SK-N-SH (cell line): Measurements from ENCODE around the gene LSR. TPM values are rescaled to one million over a fixed set of nuclear protein-coding genes. Genes with fewer than 3 reads are reported as not detected.

Source experiments
- CTCF ChIA-PET: fragments of 300-600, 350-600 bp; formaldehyde crosslinking; extraction: SDS; loops from one replicate; lab custom pipeline; 2021; lab: Yijun Ruan, JAX
- POLR2A ChIA-PET: fragments of 350-600 bp; sonication (Branson Sonifier 250); formaldehyde crosslinking; extraction: SDS; loops from one replicate; lab custom pipeline; 2020; ENCODE audit warnings: antibody characterized with exemption, inconsistent platforms; lab: Yijun Ruan, JAX
- DNase-seq: peaks from one replicate; pipeline ENCODE4 v3.0.0; 2012
- H2AFZ ChIP-seq: fragments of 200-600 bp; sonication (generic); 2 replicates; pipeline ENCODE4 v1.8.1; 2016; ENCODE audit warnings: antibody characterized with exemption, mild to moderate bottlenecking, low read depth
- H3F3A ChIP-seq: fragments of 200-600 bp; sonication (generic); replicated peaks from 2 replicates; pipeline ENCODE3; 2016; ENCODE audit warnings: antibody characterized with exemption, mild to moderate bottlenecking; ENCODE audit not compliant: insufficient read depth
- H3K27ac ChIP-seq, 2 experiments: fragments of 200-500 bp in 1 of 2; fragments of 200-600 bp in 1 of 2; sonication (Bioruptor generic) in 1 of 2; sonication (generic), shearing (Covaris generic) in 1 of 2; 2 replicates each; pipeline versions ENCODE4 v1.5.1 to v1.6.1; 2014 to 2016; ENCODE audit warnings: low read depth in 2 of 2, inconsistent platforms in 1 of 2, low read length in 1 of 2, mild to moderate bottlenecking in 1 of 2, mixed read lengths in 1 of 2
- H3K27me3 ChIP-seq: fragments of 200-600 bp; sonication (generic), shearing (Covaris generic); 2 replicates; pipeline ENCODE4 v1.6.1; 2016; ENCODE audit warnings: mixed run types; ENCODE audit not compliant: insufficient read depth
- H3K36me3 ChIP-seq, 2 experiments: fragments of 200-500 bp in 1 of 2; fragments of 200-600 bp in 1 of 2; sonication (Bioruptor generic) in 1 of 2; sonication (generic) in 1 of 2; replicated peaks in 1 of 2; 2 replicates each; pipeline versions ENCODE3 to v1.5.1; 2014 to 2016; ENCODE audit warnings: low read length in 1 of 2, mild to moderate bottlenecking in 1 of 2; ENCODE audit not compliant: insufficient read depth in 2 of 2, control insufficient read depth in 1 of 2
- H3K4me1 ChIP-seq, 2 experiments: fragments of 200-500 bp in 1 of 2; fragments of 200-600 bp in 1 of 2; sonication (Bioruptor generic) in 1 of 2; sonication (generic), shearing (Covaris generic) in 1 of 2; 2 replicates each; pipeline versions ENCODE4 v1.5.1 to v1.6.1; 2014 to 2016; ENCODE audit warnings: low read depth in 1 of 2, low read length in 1 of 2, mixed run types in 1 of 2; ENCODE audit not compliant: insufficient read depth in 2 of 2, control insufficient read depth in 1 of 2
- H3K4me2 ChIP-seq: fragments of 200-600 bp; sonication (generic), shearing (Covaris generic); 2 replicates; pipeline ENCODE4 v1.6.1; 2017; ENCODE audit warnings: mixed run types
- H3K4me3 ChIP-seq, 2 experiments: fragments of 200-500 bp in 1 of 2; fragments of 200-600 bp in 1 of 2; sonication (Bioruptor generic) in 1 of 2; sonication (generic), shearing (Covaris generic) in 1 of 2; 2 replicates each; pipeline versions ENCODE4 v1.5.1 to v1.8.1; 2014 to 2016; ENCODE audit warnings: low read depth in 2 of 2, inconsistent platforms in 1 of 2, low read length in 1 of 2, mild to moderate bottlenecking in 1 of 2, mixed read lengths in 1 of 2, moderate library complexity in 1 of 2
- H3K79me2 ChIP-seq: fragments of 200-600 bp; sonication (generic); 2 replicates; pipeline ENCODE4 v1.8.1; 2017; ENCODE audit warnings: mild to moderate bottlenecking; ENCODE audit not compliant: insufficient read depth
- H3K9ac ChIP-seq: fragments of 200-600 bp; sonication (generic); 2 replicates; pipeline ENCODE4 v1.6.1; 2017; ENCODE audit warnings: mixed run types
- H3K9me2 ChIP-seq: fragments of 200-600 bp; sonication (generic); 2 replicates; pipeline ENCODE4 v1.6.1; 2017; ENCODE audit warnings: mixed run types
- H3K9me3 ChIP-seq: fragments of 200-600 bp; sonication (generic); 2 replicates; pipeline ENCODE4 v1.6.1; 2017; ENCODE audit warnings: mixed run types, mild to moderate bottlenecking, moderate library complexity
- H4K20me1 ChIP-seq: fragments of 200-600 bp; sonication (generic); 2 replicates; pipeline ENCODE4 v1.6.1; 2017; ENCODE audit warnings: mild to moderate bottlenecking, mixed run types; ENCODE audit not compliant: insufficient read depth
- EZH2phosphoT487 ChIP-seq: fragments of 200-600 bp; sonication (generic); IDR thresholded peaks from 2 replicates; pipeline ENCODE4 v1.6.1; 2017; ENCODE audit warnings: low read depth, mixed run types, mild to moderate bottlenecking, antibody characterized with exemption, moderate library complexity, borderline replicate concordance
- FOXM1 ChIP-seq: IDR thresholded peaks from 2 replicates; pipeline ENCODE4 v1.4.0; 2012; ENCODE audit warnings: low read depth, mild to moderate bottlenecking
- GABPA ChIP-seq: IDR thresholded peaks from 2 replicates; pipeline ENCODE4 v1.4.0; 2012; ENCODE audit warnings: low read depth, mild to moderate bottlenecking
- GATA2 ChIP-seq: sonication (generic); formaldehyde crosslinking; IDR thresholded peaks from 2 replicates; pipeline ENCODE4 v1.5.0; 2020; ENCODE audit warnings: mild to moderate bottlenecking, missing genetic modification reagents
- MAX ChIP-seq: IDR thresholded peaks from 2 replicates; pipeline ENCODE4 v1.4.0; 2012; ENCODE audit warnings: low read depth
- MEF2A ChIP-seq: IDR thresholded peaks from 2 replicates; pipeline ENCODE4 v1.4.0; 2012; ENCODE audit warnings: low read depth, borderline replicate concordance
- PBX3 ChIP-seq: IDR thresholded peaks from 2 replicates; pipeline ENCODE4; 2012
- POLR2AphosphoS5 ChIP-seq: IDR thresholded peaks from 2 replicates; pipeline ENCODE4 v1.6.1; 2012; ENCODE audit warnings: low read depth, low read length
- RCOR1 ChIP-seq: fragments of 150-350 bp; IDR thresholded peaks from 2 replicates; pipeline ENCODE4 v1.6.1; 2017; ENCODE audit warnings: antibody characterized with exemption, low read length
- RFX5 ChIP-seq: IDR thresholded peaks from 2 replicates; pipeline ENCODE4 v1.6.1; 2012; ENCODE audit warnings: mild to moderate bottlenecking, improper control_type of control experiment, low read length
- USF1 ChIP-seq: IDR thresholded peaks from 2 replicates; pipeline ENCODE4 v1.4.0; 2012; ENCODE audit warnings: low read depth, borderline replicate concordance
- WGBS: methylation state at CpG from one replicate; pipeline ENCODE4 v1.1.6; 2017; ENCODE audit warnings: low lambda C conversion rate; 5-methylcytosine and 5-hydroxymethylcytosine counted together
- polyA plus RNA-seq, 3 experiments: library from polyadenylated mRNA; depleted of rRNA; stranded (reverse); fragments of >200 nt; gene quantifications; 2 replicates each; pipeline ENCODE4 v1.2.3, GENCODE V29; 2012

LSR gene
- polyA plus RNA-seq, 1 of the 3 experiments (the other 2 are of a cell fraction) = 0.62 TPM

- TF ChIP-seq USF1 = no peak
Measured at GRCh38 chr19:35314031-35314430, 65.2 kb downstream of the LSR start (continued).

GRCh38 chr19:35314858-35315470 lies 66.2 kb downstream of the LSR start:
- Histone ChIP-seq H3K9ac (no peak overlapping the region), H3K36me3 (no peaks in the 10 kb centered on the region), H3K4me1 (no peaks in the 10 kb centered on the region), H3K4me3 (no peak overlapping the region), H3K9me3 (no peaks in the 10 kb centered on the region), H3K79me2 (no peaks in the 10 kb centered on the region), H2AFZ (no peak overlapping the region), H3K27ac (no peak overlapping the region), H4K20me1 (no peaks in the 10 kb centered on the region), H3K27me3 (no peaks in the 10 kb centered on the region), H3K9me2 (no peaks in the 10 kb centered on the region)
- ChIA-PET POLR2A (no interaction called here), CTCF (interaction anchor here (0.8 to 1.4 kb wide), 3 partner anchors 45 to 180 kb away, joined by 3 to 4 read pairs (median 4); partner anchors contain the start of gene LGI4)
- WGBS = 66% methylated on average over 10 of the region's 10 CpGs
- DNase-seq = no peak
- no peak for TF ChIP-seq RFX5
- no peak for TF ChIP-seq MAX
- TF ChIP-seq FOXM1 = no peak
- no peak for TF ChIP-seq EZH2phosphoT487
- no peak for TF ChIP-seq GATA2 (CRISPR knock-in tag)
- TF ChIP-seq PBX3 = no peak
- TF ChIP-seq GABPA = no peak
- no peak for TF ChIP-seq POLR2AphosphoS5
- TF ChIP-seq RCOR1 = no peak
- TF ChIP-seq, all 33 proteins: peak for 0
- Histone ChIP-seq H3K4me2 (no peak overlapping the region), H3F3A (no peaks in the 10 kb centered on the region)

- Histone ChIP-seq H3K4me1 (no peaks in the 10 kb centered on the region), H3K4me2 (no peak overlapping the region), H3K9me2 (no peaks in the 10 kb centered on the region), H3K79me2 (no peaks in the 10 kb centered on the region), H2AFZ (no peak overlapping the region), H3K36me3 (no peaks in the 10 kb centered on the region), H3K4me3 (no peak overlapping the region), H3K27me3 (no peaks in the 10 kb centered on the region), H3F3A (no peaks in the 10 kb centered on the region), H3K9ac (no peak overlapping the region), H4K20me1 (no peaks in the 10 kb centered on the region), H3K27ac (no peak overlapping the region), H3K9me3 (no peaks in the 10 kb centered on the region)
- no peak for DNase-seq
- 33% methylated on average over 7 of the region's 9 CpGs for WGBS
- CTCF ChIA-PET = interaction anchor here (0.6 to 1.5 kb wide), 6 partner anchors 15 to 195 kb away, joined by 3 to 4 read pairs (median 4); no protein-coding TSS in a partner anchor
- POLR2A ChIA-PET = no interaction called here
- TF ChIP-seq RCOR1 (no peak), MEF2A (no peak)
Measured at GRCh38 chr19:35315883-35316282, 67.1 kb downstream of the LSR start.
